Neural cell (in vitro differentiated cells): Measurements from ENCODE around the gene PIP5K1B.

Experiments
- EP300 ChIP-seq: fragments of 450-650 bp; conservative IDR thresholded peaks from 2 replicates; pipeline ENCODE4 v1.6.1; 2014; ENCODE audit warnings: antibody characterized with exemption, mild to moderate bottlenecking, moderate library complexity; ENCODE audit not compliant: poor library complexity, severe bottlenecking
- EZH2 ChIP-seq: fragments of 200-600, 300-800 bp; shearing (Covaris generic), sonication (generic); IDR thresholded peaks from 2 replicates; pipeline ENCODE4 v1.6.1; 2014; ENCODE audit warnings: antibody characterized with exemption, low read length, borderline replicate concordance, mild to moderate bottlenecking; ENCODE audit not compliant: insufficient read depth, poor library complexity, severe bottlenecking
- RAD21 ChIP-seq: fragments of 450-650 bp; conservative IDR thresholded peaks from 2 replicates; pipeline ENCODE4 v1.6.1; 2014; ENCODE audit warnings: antibody characterized with exemption, mild to moderate bottlenecking, moderate library complexity
- TF ChIP-seq, protein P1 (sequence below): fragments of 450-650 bp; IDR thresholded peaks from 2 replicates; pipeline ENCODE4 v1.5.1; 2014; ENCODE audit warnings: antibody characterized with exemption, mild to moderate bottlenecking, moderate library complexity; ENCODE audit not compliant: poor library complexity, severe bottlenecking

DNA sequence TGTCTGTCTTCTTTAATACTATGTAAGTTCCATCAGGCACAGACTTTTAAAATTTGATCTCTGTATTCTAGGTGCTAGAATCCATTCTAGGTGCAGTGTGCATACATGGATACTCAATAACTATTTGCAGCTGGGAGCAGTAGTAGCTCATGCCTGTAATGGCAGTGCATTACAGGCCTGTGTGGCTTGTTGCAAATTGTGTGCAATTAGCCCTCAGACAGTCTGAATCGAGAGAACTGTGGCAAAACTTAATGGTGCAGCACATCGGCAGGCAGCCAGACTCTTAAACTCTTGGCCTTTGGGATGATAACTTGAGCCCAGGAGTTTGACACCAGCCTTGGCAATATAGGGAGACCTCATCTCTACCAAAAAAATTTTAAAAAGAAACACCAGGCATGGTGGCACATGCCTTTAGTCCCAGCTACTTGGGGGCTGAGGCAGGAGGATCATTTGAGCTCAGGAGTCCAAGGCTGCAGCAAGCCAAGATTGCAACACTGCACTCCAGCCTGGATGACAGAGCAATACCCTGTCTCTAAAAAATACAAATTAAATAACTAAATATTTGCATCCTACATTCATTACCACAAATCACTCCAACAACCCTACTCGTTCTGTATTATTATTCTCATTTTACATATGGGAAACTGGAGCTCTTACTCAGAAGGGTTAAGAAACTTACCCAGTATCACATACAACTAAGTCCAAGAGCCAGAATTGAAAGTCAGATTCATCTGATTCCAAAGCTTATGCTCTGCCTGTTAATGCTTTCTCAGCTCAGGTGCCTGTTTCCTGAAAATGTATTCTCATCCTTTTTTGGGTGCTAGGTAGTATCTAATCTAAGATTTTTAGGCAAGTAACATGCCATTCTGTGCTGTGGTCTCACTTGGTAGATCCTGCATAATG lies 278.7 kb downstream of the PIP5K1B start:
- TF ChIP-seq RAD21 (no peak), EP300 (no peak), EZH2 (no peak)
- TF ChIP-seq, protein P1, sequence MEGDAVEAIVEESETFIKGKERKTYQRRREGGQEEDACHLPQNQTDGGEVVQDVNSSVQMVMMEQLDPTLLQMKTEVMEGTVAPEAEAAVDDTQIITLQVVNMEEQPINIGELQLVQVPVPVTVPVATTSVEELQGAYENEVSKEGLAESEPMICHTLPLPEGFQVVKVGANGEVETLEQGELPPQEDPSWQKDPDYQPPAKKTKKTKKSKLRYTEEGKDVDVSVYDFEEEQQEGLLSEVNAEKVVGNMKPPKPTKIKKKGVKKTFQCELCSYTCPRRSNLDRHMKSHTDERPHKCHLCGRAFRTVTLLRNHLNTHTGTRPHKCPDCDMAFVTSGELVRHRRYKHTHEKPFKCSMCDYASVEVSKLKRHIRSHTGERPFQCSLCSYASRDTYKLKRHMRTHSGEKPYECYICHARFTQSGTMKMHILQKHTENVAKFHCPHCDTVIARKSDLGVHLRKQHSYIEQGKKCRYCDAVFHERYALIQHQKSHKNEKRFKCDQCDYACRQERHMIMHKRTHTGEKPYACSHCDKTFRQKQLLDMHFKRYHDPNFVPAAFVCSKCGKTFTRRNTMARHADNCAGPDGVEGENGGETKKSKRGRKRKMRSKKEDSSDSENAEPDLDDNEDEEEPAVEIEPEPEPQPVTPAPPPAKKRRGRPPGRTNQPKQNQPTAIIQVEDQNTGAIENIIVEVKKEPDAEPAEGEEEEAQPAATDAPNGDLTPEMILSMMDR = no peak
